A549 (cell line): ENCODE data around the gene CTIF. TPM values are rescaled to one million over a fixed set of nuclear protein-coding genes. Genes with fewer than 3 reads are reported as not detected.

Source experiments
- ATAC-seq, 2 experiments: fragments of 200-7000 bp in 1 of 2; fragments of >200 bp in 1 of 2; cut with Nextera tagmentation in 1 of 2; cut with Tn5 transposase in 1 of 2; 3 replicates each; pipeline versions ENCODE4 v1.8.0 to v1.9.1; 2018 to 2020; ENCODE audit warnings: mild to moderate bottlenecking in 1 of 2, moderate library complexity in 1 of 2
- CTCF ChIA-PET: fragments of 300-600 bp; sonication (Branson Sonifier 250); formaldehyde crosslinking; extraction: SDS; loops from one replicate; lab custom pipeline; 2021; ENCODE audit warnings: antibody characterized with exemption, inconsistent platforms; lab: Yijun Ruan, JAX
- POLR2A ChIA-PET: fragments of 350-600 bp; formaldehyde crosslinking; extraction: SDS; loops from one replicate; lab custom pipeline; 2021; ENCODE audit warnings: antibody characterized with exemption, inconsistent platforms; lab: Yijun Ruan, JAX
- DNase-seq, 2 experiments: peaks; one replicate each; pipeline versions ENCODE4 v3.0.0 to v3.0.0-alpha.2; 2011 to 2016; ENCODE audit warnings: low read depth in 1 of 2, low spot score in 1 of 2
- FAIRE-seq: peaks from 2 replicates; lab custom pipeline; 2011; peaks lifted over from hg19 to GRCh38; lab: Jason Lieb, UNC
- H3K27ac ChIP-seq, 2 experiments: fragments of >200 bp; sonication (Bioruptor Twin); formaldehyde crosslinking; 3 replicates each; pipeline ENCODE4 v1.5.1; 2016 to 2017
- H3K4me1 ChIP-seq: fragments of >200 bp; sonication (Bioruptor Twin); formaldehyde crosslinking; 3 replicates; pipeline ENCODE4 v1.6.1; 2016
- H3K4me2 ChIP-seq: fragments of >200 bp; sonication (Bioruptor Twin); formaldehyde crosslinking; 3 replicates; pipeline ENCODE4 v1.6.1; 2016
- H3K4me3 ChIP-seq: fragments of >200 bp; sonication (Bioruptor Twin); formaldehyde crosslinking; 3 replicates; pipeline ENCODE4 v1.5.1; 2016
- H3K9me3 ChIP-seq: fragments of >200 bp; sonication (Bioruptor Twin); formaldehyde crosslinking; 3 replicates; pipeline ENCODE4 v1.6.1; 2016
- ATOH8 ChIP-seq: fragments of 250-450 bp; sonication (Bioruptor Pico); IDR thresholded peaks from 2 replicates; pipeline ENCODE4 v1.5.0; 2020; ENCODE audit warnings: low read depth, mild to moderate bottlenecking, moderate library complexity
- CHD2 ChIP-seq: fragments of 150-350 bp; IDR thresholded peaks from 2 replicates; pipeline ENCODE4 v1.6.1; 2014; ENCODE audit warnings: low read length; ENCODE audit not compliant: partially characterized antibody
- CTCF ChIP-seq: fragments of >200 bp; sonication (Bioruptor Twin); formaldehyde crosslinking; IDR thresholded peaks from 3 replicates; pipeline ENCODE4 v1.5.1; 2016
- EHF ChIP-seq: fragments of 250-450 bp; sonication (Bioruptor Pico); IDR thresholded peaks from 2 replicates; pipeline ENCODE4 v1.5.0; 2020; ENCODE audit warnings: mild to moderate bottlenecking
- EP300 ChIP-seq, 2 experiments: fragments of >200 bp; sonication (Bioruptor Twin); formaldehyde crosslinking; IDR thresholded peaks; 2 replicates in 1 of 2; 3 replicates in 1 of 2; pipeline ENCODE4 v1.6.1; 2016 to 2017
- ESRRA ChIP-seq: fragments of 150-350 bp; IDR thresholded peaks from 2 replicates; pipeline ENCODE4 v1.6.1; 2014; ENCODE audit warnings: mild to moderate bottlenecking, low read length, borderline replicate concordance
- GATA3 ChIP-seq: IDR thresholded peaks from 2 replicates; pipeline ENCODE4 v1.6.1; 2012; ENCODE audit warnings: borderline replicate concordance
- HES2 ChIP-seq: fragments of >200 bp; sonication (Bioruptor Twin); formaldehyde crosslinking; IDR thresholded peaks from 2 replicates; pipeline ENCODE4 v1.6.1; 2016
- HEYL ChIP-seq: fragments of 250-450 bp; sonication (Bioruptor Pico); IDR thresholded peaks from 2 replicates; pipeline ENCODE4 v1.8.0; 2021; ENCODE audit warnings: mild to moderate bottlenecking, moderate library complexity
- HMGXB4 ChIP-seq: fragments of 250-450 bp; sonication (Bioruptor Pico); IDR thresholded peaks from 2 replicates; pipeline ENCODE4 v1.5.0; 2021; ENCODE audit warnings: mild to moderate bottlenecking, moderate library complexity, borderline replicate concordance
- JUN ChIP-seq, 2 experiments: fragments of >200 bp; sonication (Bioruptor Twin); formaldehyde crosslinking; IDR thresholded peaks; 2 replicates in 1 of 2; 3 replicates in 1 of 2; pipeline ENCODE4 v1.6.1; 2016 to 2017
- JUNB ChIP-seq: fragments of >200 bp; sonication (Bioruptor Twin); formaldehyde crosslinking; IDR thresholded peaks from 2 replicates; pipeline ENCODE4 v1.6.1; 2016
- KDM1A ChIP-seq: fragments of 200-600 bp; sonication (generic); IDR thresholded peaks from 2 replicates; pipeline ENCODE4 v1.6.1; 2016; ENCODE audit warnings: low read depth, mild to moderate bottlenecking
- MAZ ChIP-seq: fragments of 150-350 bp; IDR thresholded peaks from 2 replicates; pipeline ENCODE4 v1.6.1; 2014; ENCODE audit warnings: antibody characterized with exemption, low read depth, low read length, borderline replicate concordance
- NFE2L2 ChIP-seq: fragments of 150-350 bp; conservative IDR thresholded peaks from 2 replicates; pipeline ENCODE4 v1.6.1; 2014; ENCODE audit warnings: low read length
- PHF8 ChIP-seq: fragments of 200-600 bp; sonication (generic); IDR thresholded peaks from 2 replicates; pipeline ENCODE4 v1.6.1; 2016; ENCODE audit warnings: low read depth, mild to moderate bottlenecking, antibody characterized with exemption, moderate library complexity, borderline replicate concordance
- POLR2AphosphoS2 ChIP-seq: conservative IDR thresholded peaks from 2 replicates; pipeline ENCODE4 v1.6.1; 2012; ENCODE audit warnings: low read length, improper control_type of control experiment, inconsistent platforms
- RAD21 ChIP-seq, 2 experiments: fragments of >200 bp in 1 of 2; sonication (Bioruptor Twin) in 1 of 2; formaldehyde crosslinking in 1 of 2; IDR thresholded peaks in 1 of 2; conservative IDR thresholded peaks in 1 of 2; 2 replicates in 1 of 2; 3 replicates in 1 of 2; pipeline ENCODE4 v1.6.1; 2012 to 2018; ENCODE audit warnings: inconsistent platforms in 1 of 2
- RARB ChIP-seq: fragments of 250-450 bp; sonication (Bioruptor Pico); IDR thresholded peaks from 2 replicates; pipeline ENCODE4 v1.8.0; 2021; ENCODE audit warnings: mild to moderate bottlenecking, moderate library complexity
- RNF2 ChIP-seq: fragments of 200-600 bp; sonication (generic); IDR thresholded peaks from 2 replicates; pipeline ENCODE4 v1.6.1; 2016; ENCODE audit warnings: low read depth, mild to moderate bottlenecking, antibody characterized with exemption, moderate library complexity, borderline replicate concordance
- USF2 ChIP-seq: fragments of 450-650 bp; IDR thresholded peaks from 2 replicates; pipeline ENCODE4 v1.6.1; 2014; ENCODE audit warnings: antibody characterized with exemption
- ZC3H11A ChIP-seq: fragments of 450-650 bp; IDR thresholded peaks from 2 replicates; pipeline ENCODE4 v1.6.1; 2014; ENCODE audit warnings: antibody characterized with exemption, mild to moderate bottlenecking
- WGBS: methylation state at CpG from one replicate; pipeline ENCODE4 v1.1.6; 2017; ENCODE audit errors: missing lambda C conversion rate; 5-methylcytosine and 5-hydroxymethylcytosine counted together
- polyA plus RNA-seq, 4 experiments: library from polyadenylated mRNA; depleted of rRNA in 3 of 4; stranded (reverse); fragments of >200 nt; fragmentation: RNase III in 1 of 4; extraction: RNeasy Plus Mini Kit Qiagen cat#74134 plus additional on column Dnase treatment in 1 of 4; gene quantifications; 2 replicates in 3 of 4; 3 replicates in 1 of 4; pipeline ENCODE4 v1.2.3, GENCODE V29; 2011 to 2017

CTIF gene
- polyA plus RNA-seq, 2 of the 4 experiments (the other 2 are of a cell fraction): 17.0 to 24.7 TPM

GRCh38 chr18:48821251-48821590 is 282.4 kb downstream of the CTIF start:
- ChIA-PET POLR2A (interaction anchor here (0.7 kb wide), 1 partner anchor 47 kb away, joined by 3 read pairs; no protein-coding TSS in a partner anchor), CTCF (interaction anchor here (0.6 kb wide), 1 partner anchor 11 kb away, joined by 3 read pairs; no protein-coding TSS in a partner anchor)
- WGBS: 89% methylated on average over 5 of the region's 5 CpGs
- Histone ChIP-seq H3K9me3 (peaks cover 6% of the 10 kb centered on the region; the same call in 1 of the 3 replicates), H3K4me2 (no peak overlapping the region), H3K4me1 (no peaks in the 10 kb centered on the region), H3K27ac (no peak overlapping the region), H3K4me3 (no peak overlapping the region)
- no peak for TF ChIP-seq HES2
- no peak for TF ChIP-seq EHF (CRISPR knock-in tag)
- TF ChIP-seq NFE2L2: no peak
- TF ChIP-seq ZC3H11A: no peak
- no peak for TF ChIP-seq HMGXB4
- no peak for TF ChIP-seq JUN (IDR thresholded peaks at IDR 0.05)
- TF ChIP-seq EP300 (IDR thresholded peaks at IDR 0.05): no peak
- TF ChIP-seq POLR2AphosphoS2: no peak
- no peak for TF ChIP-seq PHF8
- TF ChIP-seq USF2: no peak
- no peak for TF ChIP-seq MAZ
- no peak for TF ChIP-seq ESRRA
- no peak for TF ChIP-seq KDM1A
- no peak for TF ChIP-seq JUNB
- no peak for TF ChIP-seq CHD2
- no peak for TF ChIP-seq HEYL (CRISPR knock-in tag)
- FAIRE-seq (no peak), DNase-seq (no peak), ATAC-seq (no peak)

GRCh38 chr18:48821845-48822244 is 283.0 kb downstream of the CTIF start:
- no peak for FAIRE-seq
- CTCF ChIA-PET: interaction anchor here (0.6 kb wide), 1 partner anchor 11 kb away, joined by 3 read pairs; no protein-coding TSS in a partner anchor

More at GRCh38 chr18:48821845-48822244, 283.0 kb downstream of the CTIF start:
- no peak overlapping the region for H3K4me2 ChIP-seq
- H3K27ac ChIP-seq: no peak overlapping the region
- DNase-seq (no peak), ATAC-seq (no peak)
- TF ChIP-seq RNF2 (no peak), RAD21 (conservative IDR thresholded peaks at IDR 0.05 in 1 of 2, IDR thresholded peaks at IDR 0.05 in 1 of 2) (no peak), PHF8 (no peak), RARB (CRISPR knock-in tag) (no peak), ATOH8 (CRISPR knock-in tag) (no peak), ESRRA (no peak), CTCF (no peak), GATA3 (no peak)
- H3K9me3 ChIP-seq: peaks cover 6% of the 10 kb centered on the region; the same call in 1 of the 3 replicates
- 71% methylated on average over 4 of the region's 4 CpGs for WGBS
- no peak overlapping the region for H3K4me3 ChIP-seq
- H3K4me1 ChIP-seq: no peaks in the 10 kb centered on the region
- POLR2A ChIA-PET: no interaction called here
